ENCODE data around the gene GJB4.

DNA sequence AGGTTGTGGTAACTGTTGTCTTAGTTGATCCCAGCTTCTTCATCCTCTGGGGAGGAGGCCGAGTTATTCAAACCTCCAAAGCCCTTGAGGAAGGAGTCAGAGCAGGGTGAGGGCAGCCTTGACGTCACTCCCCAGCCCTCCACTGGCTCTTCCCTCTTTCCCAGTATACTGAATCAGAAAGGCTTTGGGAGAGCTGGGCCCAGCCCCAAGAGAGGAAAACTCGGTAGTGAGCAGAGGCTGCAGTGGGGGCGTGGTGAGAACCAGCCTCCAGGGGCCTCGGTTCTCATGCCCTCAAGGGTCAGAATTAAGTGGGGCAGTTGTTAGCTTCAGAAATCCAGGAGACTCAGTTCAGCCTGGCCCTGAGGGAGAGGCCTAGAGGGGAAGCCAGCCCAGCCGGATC lies 31.4 kb downstream of the GJB4 start:
- no peak for TF ChIP-seq CTCF (IDR thresholded peaks at IDR 0.05)
- TF ChIP-seq EZH2 (IDR thresholded peaks at IDR 0.05) = no peak

Measured in neural progenitor cell (in vitro differentiated cells).